HepG2 (cell line): ENCODE measurements around the gene EXOSC6. TPM values are rescaled to one million over a fixed set of nuclear protein-coding genes. Genes with fewer than 3 reads are reported as not detected.
A peak's percentile ranks its signal among the peaks of the same experiment; 100 is the strongest.

Experiments
- ATF7 ChIP-seq, 2 experiments: fragments of 450-650 bp in 1 of 2; sonication (generic) in 1 of 2; formaldehyde crosslinking in 1 of 2; IDR thresholded peaks; 2 replicates each; pipeline versions ENCODE4 v1.4.0 to v1.6.1; 2016 to 2020; ENCODE audit warnings: antibody characterized with exemption in 1 of 2, mild to moderate bottlenecking in 1 of 2, missing genetic modification reagents in 1 of 2
- HNRNPK ChIP-seq: fragments of 200-400 bp; formaldehyde crosslinking; IDR thresholded peaks from 2 replicates; pipeline ENCODE4 v1.6.1; 2018; ENCODE audit warnings: low read length, low read depth, moderate library complexity, mild to moderate bottlenecking; ENCODE audit not compliant: poor library complexity, severe bottlenecking
- POLR2G ChIP-seq: fragments of 200-400 bp; formaldehyde crosslinking; IDR thresholded peaks from 2 replicates; pipeline ENCODE4 v1.6.1; 2018; ENCODE audit warnings: mild to moderate bottlenecking, low read depth, low read length, moderate library complexity
- SUZ12 ChIP-seq: fragments of 150-350 bp; IDR thresholded peaks from 2 replicates; pipeline ENCODE4 v1.6.1; 2014; ENCODE audit warnings: low read depth, low read length
- THRA ChIP-seq: sonication (generic); formaldehyde crosslinking; IDR thresholded peaks from 2 replicates; pipeline ENCODE4 v1.4.0; 2020; ENCODE audit warnings: missing genetic modification reagents, borderline replicate concordance
- ZFP90 ChIP-seq: sonication (generic); formaldehyde crosslinking; IDR thresholded peaks from 2 replicates; pipeline ENCODE4 v1.8.0; 2022; ENCODE audit warnings: missing genetic modification reagents, mild to moderate bottlenecking, inconsistent platforms, borderline replicate concordance
- ZNF329 ChIP-seq: sonication (generic); formaldehyde crosslinking; IDR thresholded peaks from 2 replicates; pipeline ENCODE4 v1.9.0; 2021; ENCODE audit warnings: low read depth, mild to moderate bottlenecking, missing genetic modification reagents
- ZNF574 ChIP-seq: sonication (generic); formaldehyde crosslinking; IDR thresholded peaks from 2 replicates; pipeline ENCODE4 v1.4.0; 2020; ENCODE audit warnings: missing genetic modification reagents
- polyA plus RNA-seq, 8 experiments: library from polyadenylated mRNA; depleted of rRNA in 3 of 8; stranded (reverse) in 7 of 8; unstranded in 1 of 8; fragments of >200 nt; fragmentation: Illumina TruSeq in 4 of 8; extraction: Trizol in 4 of 8; gene quantifications; 2 replicates each; pipeline versions ENCODE4 v1.2.1 to v1.2.3, GENCODE V29; 2011 to 2016; ENCODE audit warnings: low read depth in 4 of 8, missing spikeins in 1 of 8, mixed read lengths in 1 of 8; ENCODE audit not compliant: insufficient read depth in 1 of 8
- total RNA-seq, 5 experiments: library from RNA; depleted of rRNA; stranded (reverse); fragments of >200 nt; fragmentation: Illumina TruSeq; extraction: Trizol; gene quantifications; 2 replicates each; pipeline ENCODE4 v1.2.3, GENCODE V29; 2016; ENCODE audit warnings: low read depth in 1 of 5
- TF ChIP-seq, protein P1 (sequence below), 2 experiments: sonication (generic) in 1 of 2; formaldehyde crosslinking in 1 of 2; IDR thresholded peaks; 2 replicates each; pipeline versions ENCODE4 v1.4.0 to v1.6.1; 2018 to 2020; ENCODE audit warnings: missing genetic modification reagents in 2 of 2, borderline replicate concordance in 1 of 2, low read depth in 1 of 2, mild to moderate bottlenecking in 1 of 2, missing biosample characterization in 1 of 2

EXOSC6 gene
- total and polyA plus RNA-seq, 2 of the 13 experiments (the other 11 are each of a cell fraction or from before 2014, with no cell fraction given): 13.1 to 39.9 TPM

DNA sequence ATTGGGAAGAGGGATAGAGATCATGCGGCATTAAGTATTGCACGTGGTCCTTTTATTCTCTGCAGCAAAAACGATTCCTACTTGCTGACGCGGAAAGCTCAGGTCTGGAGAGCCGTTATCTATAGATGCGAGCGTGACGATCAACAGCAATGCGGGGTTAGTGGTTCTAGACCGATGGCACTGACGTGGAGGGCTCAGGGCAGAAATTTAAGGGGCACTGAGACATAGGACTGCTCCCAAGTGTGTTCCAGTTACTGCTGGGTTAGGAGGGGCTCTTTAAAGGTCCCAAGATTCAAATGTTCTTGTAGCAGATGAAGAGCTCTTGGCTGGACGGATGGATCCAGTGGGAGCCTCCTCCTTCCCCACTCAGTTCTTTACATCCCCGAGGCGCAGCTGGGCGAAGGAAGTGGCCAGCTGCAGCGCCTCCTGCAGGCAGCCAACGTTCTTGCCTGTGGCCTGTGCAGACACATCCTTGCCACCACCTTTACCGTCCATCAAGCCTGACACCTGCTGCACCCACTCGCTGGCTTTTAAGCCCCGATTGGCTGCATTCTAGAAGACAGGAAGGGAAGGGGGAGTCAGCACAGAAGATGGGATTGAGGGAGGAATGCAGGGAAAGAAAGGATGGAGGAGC is 732 bp upstream of the EXOSC6 start (continued):
- TF ChIP-seq THRA (no peak), ZNF574 (peak; percentile 23; the same call in 1 of the 2 replicates), HNRNPK (no peak), SUZ12 (no peak), POLR2G (no peak), ZFP90 (CRISPR knock-in tag) (0 out of 2 replicates have a peak, but pooled peaks have one; percentile 44), ATF7 (IDR thresholded peaks at IDR 0.05) (no peak), ATF7 (CRISPR knock-in tag; IDR thresholded peaks at IDR 0.05) (0 out of 2 replicates have a peak, but pooled peaks have one; percentile 14), ZNF329 (CRISPR knock-in tag) (no peak)
- TF ChIP-seq, protein P1, sequence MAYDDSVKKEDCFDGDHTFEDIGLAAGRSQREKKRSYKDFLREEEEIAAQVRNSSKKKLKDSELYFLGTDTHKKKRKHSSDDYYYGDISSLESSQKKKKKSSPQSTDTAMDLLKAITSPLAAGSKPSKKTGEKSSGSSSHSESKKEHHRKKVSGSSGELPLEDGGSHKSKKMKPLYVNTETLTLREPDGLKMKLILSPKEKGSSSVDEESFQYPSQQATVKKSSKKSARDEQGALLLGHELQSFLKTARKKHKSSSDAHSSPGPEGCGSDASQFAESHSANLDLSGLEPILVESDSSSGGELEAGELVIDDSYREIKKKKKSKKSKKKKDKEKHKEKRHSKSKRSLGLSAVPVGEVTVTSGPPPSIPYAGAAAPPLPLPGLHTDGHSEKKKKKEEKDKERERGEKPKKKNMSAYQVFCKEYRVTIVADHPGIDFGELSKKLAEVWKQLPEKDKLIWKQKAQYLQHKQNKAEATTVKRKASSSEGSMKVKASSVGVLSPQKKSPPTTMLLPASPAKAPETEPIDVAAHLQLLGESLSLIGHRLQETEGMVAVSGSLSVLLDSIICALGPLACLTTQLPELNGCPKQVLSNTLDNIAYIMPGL (CRISPR knock-in tag; IDR thresholded peaks at IDR 0.05; ENCODE audit: borderline replicate concordance in 1 of 2, low read depth in 1 of 2): 0 out of 4 replicates have a peak, but pooled peaks of 1 of the 2 experiments have one; percentile 27
